GM10266 (cell line): ENCODE data around the gene KRT76.

ENCODE experiments used
- DNase-seq: peaks from one replicate; pipeline ENCODE4 v3.0.0; 2012; ENCODE audit errors: extremely low spot score
- TF ChIP-seq, protein P1 (sequence below): IDR thresholded peaks from 2 replicates; pipeline ENCODE4 v1.5.1; 2012; ENCODE audit warnings: mild to moderate bottlenecking, low read depth; ENCODE audit not compliant: control insufficient read depth, insufficient read depth; ENCODE audit errors: missing control alignments

KRT76 gene

DNA sequence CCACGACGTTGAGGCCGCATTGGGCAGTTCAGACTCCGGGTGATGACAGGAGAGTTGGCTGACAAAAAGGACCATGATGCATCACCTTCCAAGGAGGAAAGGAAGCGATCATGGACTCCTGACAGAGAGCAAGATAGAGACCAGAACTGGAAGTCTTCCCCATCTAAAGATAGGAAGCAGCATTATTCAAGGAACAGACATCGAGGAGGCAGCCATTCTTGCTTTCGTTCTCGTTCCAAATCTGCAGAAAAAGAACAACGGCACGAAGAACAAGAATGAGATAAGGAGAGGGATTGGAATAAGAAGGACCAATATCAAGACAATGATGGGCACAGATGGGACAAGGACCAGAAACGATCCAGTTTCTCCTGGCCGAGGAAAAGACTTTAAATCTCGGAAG lies 46.8 kb downstream of the KRT76 start:
- TF ChIP-seq, protein P1, sequence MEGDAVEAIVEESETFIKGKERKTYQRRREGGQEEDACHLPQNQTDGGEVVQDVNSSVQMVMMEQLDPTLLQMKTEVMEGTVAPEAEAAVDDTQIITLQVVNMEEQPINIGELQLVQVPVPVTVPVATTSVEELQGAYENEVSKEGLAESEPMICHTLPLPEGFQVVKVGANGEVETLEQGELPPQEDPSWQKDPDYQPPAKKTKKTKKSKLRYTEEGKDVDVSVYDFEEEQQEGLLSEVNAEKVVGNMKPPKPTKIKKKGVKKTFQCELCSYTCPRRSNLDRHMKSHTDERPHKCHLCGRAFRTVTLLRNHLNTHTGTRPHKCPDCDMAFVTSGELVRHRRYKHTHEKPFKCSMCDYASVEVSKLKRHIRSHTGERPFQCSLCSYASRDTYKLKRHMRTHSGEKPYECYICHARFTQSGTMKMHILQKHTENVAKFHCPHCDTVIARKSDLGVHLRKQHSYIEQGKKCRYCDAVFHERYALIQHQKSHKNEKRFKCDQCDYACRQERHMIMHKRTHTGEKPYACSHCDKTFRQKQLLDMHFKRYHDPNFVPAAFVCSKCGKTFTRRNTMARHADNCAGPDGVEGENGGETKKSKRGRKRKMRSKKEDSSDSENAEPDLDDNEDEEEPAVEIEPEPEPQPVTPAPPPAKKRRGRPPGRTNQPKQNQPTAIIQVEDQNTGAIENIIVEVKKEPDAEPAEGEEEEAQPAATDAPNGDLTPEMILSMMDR = no peak

DNA sequence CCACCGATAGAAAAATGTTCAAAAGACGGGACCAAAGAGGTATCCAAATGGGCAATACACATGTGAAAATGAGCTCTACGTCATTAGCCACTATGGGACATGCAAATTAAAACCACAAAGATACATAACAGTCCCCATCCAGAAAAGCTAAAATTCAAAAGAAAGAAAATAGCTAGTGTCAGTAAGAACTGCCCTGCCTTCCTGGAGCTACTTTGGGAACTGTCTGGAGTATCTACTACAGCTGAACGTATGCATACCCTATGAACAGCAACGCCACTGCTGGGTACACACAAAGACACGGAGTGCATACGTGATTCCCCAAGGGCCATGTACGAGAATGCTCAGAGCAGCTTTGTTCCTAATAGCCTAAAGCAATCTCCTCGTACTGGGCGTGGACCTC lies 48.0 kb downstream of the KRT76 start:
- no peak for DNase-seq
- TF ChIP-seq, protein P1 = no peak

More for the DNA sequence above, 46.8 kb downstream of the KRT76 start:
- DNase-seq = no peak

DNA sequence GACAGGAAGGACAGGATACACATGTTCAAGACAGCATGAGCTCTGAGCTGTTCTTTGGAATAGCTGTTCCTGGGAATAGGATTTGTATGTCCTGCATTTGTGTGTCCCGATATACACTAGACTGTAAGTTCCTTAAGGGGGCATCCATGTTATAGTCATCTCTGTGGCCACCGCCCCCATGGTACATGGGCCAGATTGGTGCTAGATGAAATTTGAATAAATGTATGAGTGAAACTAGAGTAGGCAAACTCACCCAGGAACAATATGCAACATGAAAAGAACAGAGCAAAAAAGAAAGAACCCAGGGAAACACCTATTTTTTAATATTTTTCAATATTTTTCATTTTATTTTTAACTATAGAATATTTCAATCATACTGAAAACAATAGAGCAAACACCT lies 48.8 kb downstream of the KRT76 start:
- TF ChIP-seq, protein P1 = no peak
- no peak for DNase-seq

DNA sequence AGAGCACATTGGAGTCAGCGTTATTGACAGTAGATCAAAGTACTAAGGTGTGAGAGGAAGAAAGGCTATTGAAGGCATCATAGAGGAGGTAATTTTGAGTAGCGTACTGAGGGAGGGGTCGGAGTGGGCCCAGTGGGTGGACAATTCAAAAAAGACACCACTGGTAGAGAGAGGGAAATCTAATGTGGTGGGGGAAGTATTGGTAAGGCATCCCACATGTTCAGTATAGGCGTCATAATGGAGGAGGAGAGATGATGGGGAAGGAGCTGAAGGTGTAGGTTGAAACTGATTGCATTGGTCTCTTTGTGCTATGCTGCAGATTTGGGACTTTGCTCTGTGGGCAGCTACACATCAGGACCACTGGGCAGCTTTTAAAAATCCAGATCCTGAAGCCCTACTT lies 50.1 kb downstream of the KRT76 start:
- no peak for DNase-seq
- TF ChIP-seq, protein P1 = no peak

DNA sequence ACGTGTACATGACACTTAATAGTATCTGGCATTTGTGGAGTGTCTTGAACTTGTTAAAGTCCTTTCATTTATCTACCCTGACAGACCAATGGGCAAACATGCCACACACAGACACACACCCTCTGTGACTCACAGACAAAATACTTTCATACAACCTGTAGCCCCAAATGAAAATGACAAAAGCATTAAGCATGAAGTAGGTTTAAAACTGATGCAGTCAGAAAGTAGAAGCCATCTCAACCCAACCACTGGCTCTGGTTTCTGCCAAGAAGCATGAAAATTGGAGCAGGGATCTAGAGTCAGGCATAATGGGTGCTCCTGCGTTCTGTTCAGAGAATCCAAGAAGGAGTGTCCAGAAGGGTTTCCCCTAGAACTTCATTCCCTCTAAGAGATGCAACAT lies 50.7 kb downstream of the KRT76 start:
- TF ChIP-seq, protein P1 = no peak
- no peak for DNase-seq

DNA sequence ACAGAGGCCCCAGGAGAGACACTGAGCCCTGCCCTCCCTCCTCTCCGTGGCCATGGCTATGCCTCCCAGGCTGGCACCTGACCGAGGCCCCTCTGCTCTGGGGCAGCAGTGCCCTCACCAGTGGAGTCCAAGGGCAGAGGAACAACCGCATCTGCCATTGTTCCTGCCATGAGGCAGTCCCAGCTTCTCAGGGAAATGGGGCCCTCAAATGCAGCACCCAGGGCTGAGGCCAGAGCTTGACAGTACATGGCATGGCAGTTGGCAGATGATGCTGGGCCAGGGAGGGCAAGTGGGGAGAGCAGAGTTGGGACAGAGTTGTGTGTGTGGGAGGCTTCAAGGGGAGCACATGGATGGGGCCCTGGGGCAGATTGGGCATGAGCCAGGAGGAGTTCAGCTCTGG lies 52.8 kb downstream of the KRT76 start:
- TF ChIP-seq, protein P1 = no peak
- DNase-seq = no peak

DNA sequence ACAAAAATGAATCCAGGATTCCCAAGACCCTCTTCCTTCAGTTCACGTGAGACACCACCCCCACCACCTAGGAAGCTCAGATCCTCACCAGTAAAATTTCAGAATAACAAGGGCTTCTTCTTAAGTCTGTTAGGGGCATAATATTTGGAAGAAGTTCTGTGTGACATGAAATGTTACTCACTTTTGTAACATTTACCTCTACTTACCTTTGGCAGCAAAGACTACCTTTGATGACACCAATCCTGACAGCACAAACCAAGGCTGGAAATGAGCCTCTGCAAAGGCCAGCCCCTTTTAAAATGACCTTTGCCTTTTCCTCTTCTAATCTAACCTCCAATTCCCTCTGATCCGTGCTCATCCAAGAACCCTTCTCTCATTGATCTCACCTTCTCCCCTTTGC lies 54.5 kb downstream of the KRT76 start:
- TF ChIP-seq, protein P1 = no peak
- no peak for DNase-seq
